Brain microvascular endothelial cell (primary cell): ENCODE measurements around the gene CCNT1.
A peak's percentile ranks its signal among the peaks of the same experiment; 100 is the strongest.

Source experiments
- DNase-seq: peaks from one replicate; pipeline ENCODE4 v3.0.0-alpha.2; 2020
- H3K27ac ChIP-seq: fragments of 250-450 bp; sonication (Bioruptor Pico); 2 replicates; pipeline ENCODE4 v1.5.1; 2020; ENCODE audit warnings: mild to moderate bottlenecking, moderate library complexity
- H3K27me3 ChIP-seq: fragments of 250-450 bp; sonication (Bioruptor Pico); replicated peaks from 2 replicates; pipeline ENCODE4 v1.5.1; 2020; ENCODE audit warnings: mild to moderate bottlenecking
- H3K36me3 ChIP-seq: fragments of 250-450 bp; sonication (Bioruptor Pico); replicated peaks from 2 replicates; pipeline ENCODE4 v1.5.1; 2020; ENCODE audit warnings: mild to moderate bottlenecking
- H3K4me3 ChIP-seq: 2 replicates; pipeline ENCODE4 v1.5.1; 2011; ENCODE audit warnings: low read depth, mild to moderate bottlenecking, control low read depth, low read length, moderate library complexity
- CTCF ChIP-seq: IDR thresholded peaks from 2 replicates; pipeline ENCODE4 v1.5.1; 2011; ENCODE audit warnings: low read depth, mild to moderate bottlenecking, moderate library complexity, low read length, control low read depth, inconsistent platforms; ENCODE audit errors: missing control alignments
- in situ Hi-C: cut with HindIII; loops from 2 replicates; pipeline ENCODE4 v1.10.0; 2017; ENCODE audit warnings: low sequenced_read_pairs, low pct_ligation_motif_present

The CCNT1 gene

GRCh38 chr12:48681710-48682532 is 34.6 kb downstream of the CCNT1 start, which contains the start of gene KANSL2:
Gene KANSL2 (minus strand): TSS chr12:48682238. CDS start chr12:48681632, 606 bp downstream.
- peak; percentile 99 for DNase-seq
- Histone ChIP-seq H3K27ac (peak within 1 kb of the TSS; percentile 94), H3K27me3 (no peaks in the 10 kb centered on the region), H3K4me3 (peak within 1 kb of the TSS; percentile 98), H3K36me3 (peaks cover 31% of the 10 kb centered on the region)
- in situ Hi-C loops: no loop called here
- no peak for TF ChIP-seq CTCF

- peak overlapping the region; percentile 94 for H3K27ac ChIP-seq
- DNase-seq: peak; percentile 2
- no peaks in the 10 kb centered on the region for H3K27me3 ChIP-seq
- peak overlapping the region; percentile 98 for H3K4me3 ChIP-seq
- H3K36me3 ChIP-seq: peaks cover 33% of the 10 kb centered on the region
- in situ Hi-C loops: no loop called here
- TF ChIP-seq CTCF: no peak
Measured at GRCh38 chr12:48681399-48681709, 35.2 kb downstream of the CCNT1 start.

DNA sequence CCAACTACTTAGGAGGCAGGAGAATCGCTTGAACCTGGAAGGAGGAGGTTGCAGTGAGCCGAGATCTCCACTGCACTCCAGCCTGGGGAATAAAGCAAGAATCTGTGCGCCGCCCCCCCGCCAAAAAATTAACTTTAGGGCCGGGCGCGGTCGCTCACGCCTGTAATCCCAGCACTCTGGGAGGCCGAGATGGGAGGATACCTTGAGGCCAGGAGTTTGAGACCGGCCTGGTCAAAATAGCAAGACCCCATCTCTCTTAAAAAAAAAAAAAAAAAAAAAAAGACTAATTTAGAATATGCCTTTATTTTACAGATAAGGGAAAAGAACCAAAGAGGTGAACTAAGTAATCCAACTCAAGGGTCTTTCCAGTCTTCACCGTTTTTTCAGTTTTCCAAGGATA is 35.6 kb downstream of the CCNT1 start:
- in situ Hi-C loops: no loop called here
- TF ChIP-seq CTCF: no peak
- no peak for DNase-seq
- peak overlapping the region; percentile 98 for H3K4me3 ChIP-seq
- H3K27ac ChIP-seq: no peak overlapping the region
- H3K36me3 ChIP-seq: peaks cover 37% of the 10 kb centered on the region
- no peaks in the 10 kb centered on the region for H3K27me3 ChIP-seq

DNA sequence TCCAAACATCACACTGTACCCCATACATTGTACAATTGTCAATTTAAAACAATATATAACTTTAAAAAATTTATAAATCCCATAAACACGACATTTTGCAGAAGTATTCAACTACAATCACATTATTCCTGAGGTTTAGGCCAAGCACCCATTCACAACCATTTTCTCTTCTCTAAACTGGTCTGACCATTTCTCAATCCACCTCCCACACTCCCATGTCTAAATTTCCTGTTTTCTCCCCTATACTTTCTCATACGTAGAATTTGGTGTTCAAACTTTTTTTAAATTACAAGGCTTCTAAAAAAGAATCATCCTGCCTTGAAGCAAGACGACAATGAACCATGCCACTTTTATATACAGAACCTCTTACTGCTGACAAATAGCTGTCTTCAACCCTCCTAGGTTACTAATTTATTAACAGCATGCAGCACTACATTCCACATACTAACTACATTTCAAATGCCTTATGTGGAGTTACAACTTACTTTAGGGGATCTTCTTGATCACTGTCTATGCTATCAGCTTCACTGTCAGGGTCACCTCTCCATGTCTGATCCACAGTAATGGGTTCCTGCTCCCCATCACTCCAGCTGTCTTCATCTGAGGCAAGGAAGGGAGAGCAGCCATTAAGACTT is 37.8 kb downstream of the CCNT1 start:
- TF ChIP-seq CTCF: no peak
- no peaks in the 10 kb centered on the region for H3K27me3 ChIP-seq
- DNase-seq: no peak
- in situ Hi-C loops: no loop called here
- no peak overlapping the region for H3K4me3 ChIP-seq
- H3K36me3 ChIP-seq: peaks cover 44% of the 10 kb centered on the region
- H3K27ac ChIP-seq: no peak overlapping the region

DNA sequence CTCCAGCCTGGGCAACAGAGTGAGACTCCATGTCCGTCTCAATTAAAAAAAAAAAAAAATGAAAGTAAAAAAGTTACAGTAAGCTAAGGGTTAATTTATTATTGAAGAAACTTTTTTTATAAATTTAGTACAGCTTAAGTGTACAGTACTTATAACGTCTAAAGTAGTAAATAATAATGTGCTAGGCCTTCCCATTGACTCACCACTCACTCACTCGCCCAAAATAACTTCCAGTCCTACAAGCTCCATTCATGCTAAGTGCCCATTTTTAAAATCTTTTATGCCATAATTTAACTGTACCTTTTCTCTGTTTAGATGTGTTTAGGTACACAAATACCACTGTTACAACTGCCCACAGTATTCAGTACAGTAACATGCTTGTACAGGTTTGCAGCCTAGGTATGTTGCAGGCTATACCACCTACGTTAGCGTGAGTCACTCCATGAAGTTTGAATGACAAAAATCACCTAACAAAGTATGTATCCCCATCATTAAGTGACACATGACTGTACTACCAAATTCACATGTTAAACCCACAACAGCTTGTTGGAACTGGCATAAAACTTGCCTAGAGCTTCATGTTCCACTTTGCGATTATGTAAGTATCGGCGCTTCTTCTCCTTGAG is 45.2 kb downstream of the CCNT1 start:
- H3K36me3 ChIP-seq: peaks cover 73% of the 10 kb centered on the region
- in situ Hi-C loops: no loop called here

More for the DNA sequence above, 45.2 kb downstream of the CCNT1 start:
- Histone ChIP-seq H3K4me3 (no peak overlapping the region), H3K27ac (no peak overlapping the region), H3K27me3 (no peaks in the 10 kb centered on the region)
- DNase-seq: no peak
- no peak for TF ChIP-seq CTCF
